NCI-H526 treated with DMSO at 0.1 percent for 48 hours (cell line): ENCODE results near the gene DGKG.
A peak's percentile ranks its signal among the peaks of the same experiment; 100 is the strongest.

Experiments
- DNase-seq: peaks from one replicate; lab custom pipeline; 2025; lab: John Stamatoyannopoulos, UW

Gene DGKG

DNA sequence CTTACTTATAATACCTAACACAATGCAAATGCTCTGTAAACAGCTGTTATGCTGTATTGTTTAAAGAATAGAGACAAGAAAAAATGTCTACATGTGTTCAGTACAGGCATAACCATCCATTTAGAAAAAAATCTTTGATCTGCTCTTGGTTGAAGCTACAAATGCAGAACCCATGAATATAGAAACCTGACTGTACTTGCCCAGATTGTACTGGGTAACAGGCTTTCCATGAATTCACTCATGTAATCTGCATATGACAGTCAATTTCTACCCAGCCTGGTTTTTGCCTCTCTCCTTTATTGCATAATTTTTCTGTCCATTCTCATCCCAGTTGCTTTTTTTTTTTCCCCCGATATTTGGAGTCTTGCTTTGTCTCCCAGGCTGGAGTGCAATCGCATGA, 190.5 kb downstream of the DGKG start:
- peak; percentile 72 for DNase-seq

GRCh38 chr3:186170516-186170915, 191.5 kb downstream of the DGKG start:
- no peak for DNase-seq

DNA sequence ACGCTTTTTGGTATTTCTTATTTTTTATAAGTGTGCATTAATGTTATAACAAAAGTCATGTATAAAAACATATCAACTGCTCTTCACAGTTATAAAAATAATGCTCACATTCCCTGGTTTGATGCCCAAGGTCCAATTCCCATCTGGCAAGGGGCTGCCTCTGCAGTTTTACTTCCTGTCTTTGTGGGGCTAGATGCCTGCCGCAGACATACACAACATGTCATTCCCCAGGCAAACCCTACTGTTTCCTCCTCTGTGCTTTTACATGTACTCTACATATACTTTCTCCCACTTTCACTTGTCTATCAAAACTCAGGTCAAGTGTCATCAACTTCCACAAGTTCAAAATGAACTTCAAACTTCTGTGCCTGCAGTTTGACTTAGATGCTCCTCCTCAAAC, 192.7 kb downstream of the DGKG start:
- no peak for DNase-seq

- DNase-seq: no peak
Measured at GRCh38 chr3:186168976-186169375, 193.1 kb downstream of the DGKG start.

DNA sequence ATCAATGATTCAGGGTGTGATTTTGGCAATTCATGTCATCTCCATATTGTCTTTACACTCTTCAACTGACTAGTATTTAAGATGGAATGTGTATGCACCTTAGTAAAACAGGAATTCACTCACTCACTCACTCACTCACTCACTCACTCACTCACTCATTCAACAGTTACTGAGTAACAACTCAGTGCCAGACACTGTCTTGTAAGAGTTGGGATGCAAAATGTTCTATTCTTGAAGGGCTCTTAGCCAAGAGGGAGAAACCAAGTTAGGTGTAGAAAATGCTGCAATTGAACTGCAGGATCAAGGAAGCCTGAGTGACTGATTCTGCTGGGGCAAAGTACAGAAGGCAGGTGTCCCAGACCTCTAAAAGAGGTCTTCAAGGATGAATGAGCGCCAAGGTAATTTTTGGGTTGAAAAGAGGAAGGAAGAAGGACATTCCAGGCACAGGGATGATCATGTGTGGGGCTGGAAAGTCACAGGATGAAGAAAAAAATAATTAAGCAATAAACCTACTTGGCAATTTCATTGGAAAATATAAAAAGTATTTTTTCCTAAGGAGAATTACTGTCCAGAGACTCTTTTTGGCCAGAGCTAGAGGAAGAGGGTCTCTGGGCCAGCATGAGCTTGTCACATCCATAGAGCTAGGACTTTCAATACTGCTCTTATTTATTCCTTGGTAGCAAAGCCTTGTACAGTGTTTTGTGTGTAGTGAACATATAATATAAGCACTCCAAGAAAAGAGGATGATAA, 194.2 kb downstream of the DGKG start:
- DNase-seq: no peak

DNA sequence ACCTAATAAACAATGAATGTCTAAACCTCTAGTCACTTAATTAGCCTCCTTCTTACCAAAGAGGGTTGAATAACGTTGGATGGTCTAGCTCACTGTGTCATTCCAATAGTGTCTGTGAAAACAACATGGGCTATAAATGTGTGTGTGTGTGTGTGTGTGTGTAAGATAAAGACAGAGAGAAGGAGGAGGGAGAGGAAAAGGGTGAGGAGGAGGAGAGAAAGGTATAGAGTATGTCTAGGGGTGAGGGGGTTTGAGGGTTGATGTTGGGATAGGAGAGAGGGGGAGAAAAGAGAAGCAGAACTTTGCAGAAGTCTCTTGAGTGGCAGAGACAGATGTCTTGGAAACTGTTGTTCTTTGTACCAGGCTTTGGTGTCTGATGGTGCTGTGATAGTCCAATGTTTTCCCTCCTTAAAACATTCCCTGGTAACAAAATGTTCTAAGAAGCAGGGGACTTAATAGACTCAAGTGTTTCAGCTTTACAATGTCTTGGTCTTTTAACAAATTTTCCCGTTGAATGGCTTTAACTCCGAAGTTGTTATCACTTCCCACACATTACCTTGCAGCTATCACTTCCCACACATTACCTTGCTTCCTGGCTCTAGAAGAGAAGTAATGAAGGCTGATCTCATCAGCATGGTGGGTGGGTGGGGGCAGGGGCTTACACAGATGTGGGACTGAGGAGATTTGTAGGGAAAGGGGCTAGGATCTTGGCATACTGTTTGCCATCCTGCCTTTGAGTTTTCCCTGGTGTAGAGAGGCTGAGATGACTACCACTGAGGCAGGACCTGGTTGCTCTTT, 195.3 kb downstream of the DGKG start:
- no peak for DNase-seq

GRCh38 chr3:186166036-186166435, 196.0 kb downstream of the DGKG start:
- DNase-seq: peak; percentile 12

GRCh38 chr3:186165331-186165730, 196.7 kb downstream of the DGKG start:
- no peak for DNase-seq

GRCh38 chr3:186164696-186165095, 197.3 kb downstream of the DGKG start:
- no peak for DNase-seq

DNA sequence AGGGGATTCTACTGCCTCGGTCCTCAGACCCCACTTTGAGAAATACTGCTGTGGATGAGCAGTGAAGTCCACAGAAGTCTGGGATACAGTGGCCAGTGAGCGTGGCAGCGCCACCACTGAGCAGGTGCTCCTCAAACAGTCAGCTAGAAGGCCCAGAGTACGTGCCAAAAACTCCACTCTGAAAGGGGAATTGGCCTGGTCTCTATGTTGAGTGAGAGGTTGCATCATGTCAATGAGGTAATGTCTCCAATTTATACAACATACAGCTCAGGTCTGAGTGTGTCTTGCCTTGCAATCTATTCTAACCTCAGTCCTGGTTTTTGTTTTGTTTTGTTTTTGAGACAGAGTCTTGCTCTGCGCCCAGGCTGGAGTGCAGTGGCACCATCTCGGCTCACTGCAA, 199.8 kb downstream of the DGKG start:
- DNase-seq: no peak

GRCh38 chr3:186160691-186161243, 201.3 kb downstream of the DGKG start:
- DNase-seq: no peak

GRCh38 chr3:186154641-186155040, 207.4 kb downstream of the DGKG start:
- no peak for DNase-seq

DNA sequence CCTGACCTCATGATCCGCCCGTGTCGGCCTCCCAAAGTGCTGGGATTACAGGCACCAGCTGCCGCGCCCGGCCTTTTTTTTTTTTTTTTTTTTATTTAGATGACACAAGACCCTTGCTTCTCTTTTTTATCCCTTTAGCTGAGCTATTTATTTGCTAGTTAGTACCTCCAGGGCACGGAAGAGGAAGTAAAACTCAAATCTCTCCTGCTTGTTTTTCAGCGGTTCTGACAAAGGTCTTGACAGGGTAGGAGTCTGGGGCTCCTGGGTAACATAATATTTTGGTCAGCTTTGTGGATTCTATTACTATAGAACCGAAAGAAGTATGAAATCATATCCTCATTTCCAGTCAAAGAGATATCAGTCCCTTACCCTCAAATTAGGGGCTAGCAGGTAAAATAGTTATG, 209.1 kb downstream of the DGKG start:
- DNase-seq: no peak

DNA sequence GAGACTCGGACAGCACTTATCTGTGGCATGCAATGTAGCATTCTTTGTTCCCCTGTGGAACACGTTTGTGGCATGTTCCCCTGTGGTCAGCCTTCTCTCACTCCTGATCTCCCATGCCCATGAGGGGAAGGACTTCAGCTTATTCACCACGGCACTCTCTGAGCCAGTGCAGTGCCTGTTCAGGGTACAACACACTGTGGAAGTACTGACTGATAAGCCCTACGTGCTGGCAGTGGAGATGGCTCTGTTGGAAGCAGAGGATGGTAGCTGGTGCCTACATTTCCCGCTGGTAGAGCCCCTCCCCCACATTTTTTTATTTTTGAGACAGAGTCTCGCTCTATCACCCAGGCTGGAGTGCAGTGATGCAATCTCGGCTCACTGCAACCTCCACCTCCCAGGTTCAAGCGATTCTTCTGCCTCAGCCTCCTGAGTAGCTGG, 209.7 kb downstream of the DGKG start:
- no peak for DNase-seq

DNA sequence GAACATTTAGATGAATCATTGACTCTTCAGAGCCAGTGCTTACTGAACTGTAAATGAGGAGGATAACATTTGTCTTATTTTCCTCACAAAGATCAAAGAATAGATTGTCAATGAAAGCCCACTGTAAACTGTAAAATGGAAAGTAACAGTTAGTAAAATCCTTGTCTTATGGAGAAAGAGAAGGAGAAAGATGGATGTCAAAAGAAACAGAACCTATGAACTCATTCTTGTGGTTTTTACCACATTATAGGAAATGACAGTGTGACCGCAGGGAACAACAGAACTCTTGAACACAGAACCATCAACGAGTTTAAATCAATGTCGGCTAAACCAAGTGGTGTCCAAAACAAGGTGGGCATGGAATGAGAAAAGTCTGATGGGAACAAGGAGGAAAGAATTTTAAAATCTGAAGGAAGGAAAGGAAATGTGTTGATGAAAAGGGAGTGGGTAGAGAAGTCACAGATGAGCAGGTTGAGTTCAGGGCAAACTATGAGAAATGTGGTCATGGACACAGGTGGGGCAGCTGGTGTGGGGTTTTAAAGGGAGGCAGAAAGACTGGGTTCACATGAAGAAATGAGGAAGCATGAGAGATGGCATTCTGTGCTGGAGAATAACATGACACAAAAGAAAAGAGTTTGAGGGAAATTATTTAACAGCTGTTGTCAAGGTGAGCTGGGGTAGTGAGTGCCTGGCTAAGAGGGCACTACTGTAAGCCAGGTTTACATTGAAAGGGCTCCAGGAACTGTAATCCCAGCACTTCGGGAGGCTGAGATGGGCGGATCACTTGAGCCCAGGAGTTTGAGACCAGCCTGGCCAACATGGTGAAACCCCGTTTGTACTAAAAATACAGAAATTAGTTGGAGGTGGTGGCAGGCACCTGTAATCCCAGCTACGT, 210.7 kb downstream of the DGKG start:
- DNase-seq: no peak

DNA sequence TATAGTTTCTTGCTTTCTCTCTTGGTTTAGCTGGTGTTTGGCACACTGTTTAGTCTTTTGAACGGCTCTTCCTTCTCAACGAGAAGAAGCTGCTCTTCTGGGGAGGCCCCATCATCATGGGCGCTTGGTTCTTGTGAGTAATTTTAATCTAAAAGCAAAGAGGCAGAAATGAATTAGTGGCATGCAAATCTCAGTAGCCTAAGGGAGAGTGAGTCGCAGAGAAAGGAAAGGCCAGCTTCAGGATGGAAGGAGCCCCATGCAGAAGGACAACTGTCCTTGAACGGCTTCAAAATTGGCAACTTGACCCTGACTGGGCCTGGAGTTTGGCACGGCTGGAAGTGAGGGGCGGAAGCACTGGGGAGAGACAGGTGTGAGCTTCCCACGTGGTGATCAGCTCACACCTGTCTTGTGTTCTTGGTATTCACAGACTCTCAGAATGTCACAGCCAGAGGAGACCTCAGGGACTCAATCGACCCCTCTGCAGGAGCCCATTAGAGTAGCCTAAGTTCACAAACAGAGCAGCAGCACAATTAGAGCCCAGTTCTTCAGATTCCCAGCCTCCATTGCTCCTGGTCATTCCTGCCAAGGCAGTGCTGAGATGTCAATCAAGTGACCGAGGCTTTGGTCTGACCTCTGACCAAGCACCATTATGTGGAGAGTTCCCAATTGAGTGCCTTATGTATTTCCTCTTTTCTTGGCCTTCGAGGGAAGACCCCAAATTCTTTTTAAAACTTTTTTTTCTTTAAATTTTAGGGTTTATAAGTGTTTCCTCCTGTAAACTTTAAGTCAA, 211.8 kb downstream of the DGKG start:
- DNase-seq: no peak

GRCh38 chr3:186149319-186149960, 212.6 kb downstream of the DGKG start:
- DNase-seq: no peak

- DNase-seq: no peak
Measured at GRCh38 chr3:186144257-186144656, 217.8 kb downstream of the DGKG start.

GRCh38 chr3:186143250-186143649, 218.8 kb downstream of the DGKG start:
- no peak for DNase-seq

DNA sequence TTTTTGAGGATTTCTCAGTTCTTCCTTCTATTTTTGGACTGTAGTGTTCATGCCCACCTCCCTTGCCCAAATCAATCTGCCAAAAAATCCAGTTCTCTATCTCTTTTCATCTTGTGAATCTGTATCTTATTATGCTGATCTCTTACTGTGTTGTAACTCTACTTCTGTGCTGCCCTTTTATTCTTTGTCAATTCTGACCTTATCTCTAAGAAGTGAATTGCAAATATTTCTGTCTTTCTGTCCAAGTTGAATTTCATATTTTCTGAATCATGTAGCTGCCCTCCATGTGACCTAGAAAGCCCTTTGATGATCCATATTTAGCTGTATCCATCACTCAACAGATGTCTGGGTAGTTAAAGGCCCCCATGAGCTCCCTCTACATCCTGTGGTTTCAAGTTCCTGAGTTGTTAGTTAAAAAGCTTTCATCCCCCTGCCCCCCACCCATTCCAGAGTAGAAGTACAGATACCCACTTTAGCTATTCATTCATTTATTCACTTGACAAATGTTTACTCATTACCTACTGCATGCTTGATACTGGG, 219.6 kb downstream of the DGKG start:
- no peak for DNase-seq
